Loucy (cell line): ENCODE data around the gene SMG9.

Experiments
- EZH2phosphoT487 ChIP-seq: fragments of 200-600 bp; IDR thresholded peaks from 2 replicates; pipeline ENCODE4 v1.6.1; 2018; ENCODE audit warnings: antibody characterized with exemption, mild to moderate bottlenecking, moderate library complexity, borderline replicate concordance
- TF ChIP-seq, protein P1 (sequence below): fragments of 200-600 bp; sonication (generic); conservative IDR thresholded peaks from 2 replicates; pipeline ENCODE4 v1.5.1; 2014; ENCODE audit warnings: mild to moderate bottlenecking, antibody characterized with exemption, low read length

DNA sequence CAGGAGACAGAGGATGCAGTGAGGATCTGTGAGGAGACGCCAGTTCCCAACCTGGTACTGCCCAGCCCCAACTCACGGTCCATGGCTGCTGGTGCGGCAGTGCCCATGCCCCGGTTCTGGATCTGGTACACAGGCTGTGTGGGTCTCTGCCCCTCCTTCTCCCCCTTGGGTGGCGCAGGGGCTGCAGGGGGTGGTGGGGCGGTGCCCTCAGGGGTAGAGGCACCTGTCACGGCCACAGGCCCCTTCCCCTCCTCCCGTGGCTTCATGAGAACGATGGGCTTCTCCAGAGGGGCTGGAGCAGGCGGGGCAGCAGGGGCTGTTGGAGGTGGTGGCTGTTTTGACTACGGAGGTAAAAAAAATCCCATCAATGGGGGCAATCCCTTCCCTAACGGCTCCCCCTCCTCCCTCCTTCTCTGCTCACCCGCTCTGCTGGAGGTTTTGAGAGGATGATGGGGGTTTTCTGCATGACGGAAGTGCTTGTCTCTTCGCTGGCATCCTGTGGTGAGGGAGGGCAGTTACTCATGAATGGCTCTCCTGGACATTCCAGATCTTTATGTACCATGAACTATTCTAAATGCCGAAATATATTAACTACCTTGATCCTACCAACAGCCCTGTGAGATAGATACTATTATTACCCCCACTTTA lies 7.1 kb downstream of the SMG9 start:
- TF ChIP-seq, protein P1, sequence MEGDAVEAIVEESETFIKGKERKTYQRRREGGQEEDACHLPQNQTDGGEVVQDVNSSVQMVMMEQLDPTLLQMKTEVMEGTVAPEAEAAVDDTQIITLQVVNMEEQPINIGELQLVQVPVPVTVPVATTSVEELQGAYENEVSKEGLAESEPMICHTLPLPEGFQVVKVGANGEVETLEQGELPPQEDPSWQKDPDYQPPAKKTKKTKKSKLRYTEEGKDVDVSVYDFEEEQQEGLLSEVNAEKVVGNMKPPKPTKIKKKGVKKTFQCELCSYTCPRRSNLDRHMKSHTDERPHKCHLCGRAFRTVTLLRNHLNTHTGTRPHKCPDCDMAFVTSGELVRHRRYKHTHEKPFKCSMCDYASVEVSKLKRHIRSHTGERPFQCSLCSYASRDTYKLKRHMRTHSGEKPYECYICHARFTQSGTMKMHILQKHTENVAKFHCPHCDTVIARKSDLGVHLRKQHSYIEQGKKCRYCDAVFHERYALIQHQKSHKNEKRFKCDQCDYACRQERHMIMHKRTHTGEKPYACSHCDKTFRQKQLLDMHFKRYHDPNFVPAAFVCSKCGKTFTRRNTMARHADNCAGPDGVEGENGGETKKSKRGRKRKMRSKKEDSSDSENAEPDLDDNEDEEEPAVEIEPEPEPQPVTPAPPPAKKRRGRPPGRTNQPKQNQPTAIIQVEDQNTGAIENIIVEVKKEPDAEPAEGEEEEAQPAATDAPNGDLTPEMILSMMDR = no peak
- TF ChIP-seq EZH2phosphoT487 = no peak
